Breast epithelium (tissue), 3 donors: ENCODE results near the gene OR2AG1.

ENCODE experiments used
- POLR2A ChIP-seq: fragments of 450-650 bp; IDR thresholded peaks from one replicate; pipeline ENCODE4 v1.6.1; 2016; ENCODE audit warnings: antibody characterized with exemption, mild to moderate bottlenecking, moderate library complexity
- POLR2AphosphoS5 ChIP-seq, 3 donors: sonication (generic); formaldehyde crosslinking; IDR thresholded peaks; one replicate each; pipeline ENCODE4 v1.6.1; 2017; ENCODE audit warnings: antibody characterized with exemption in 3 of 3
- TF ChIP-seq, protein P1 (sequence below), 3 donors: fragments of 450-650 bp; IDR thresholded peaks; one replicate each; pipeline ENCODE4 v1.5.1; 2016 to 2017; ENCODE audit warnings: antibody characterized with exemption in 3 of 3, mild to moderate bottlenecking in 3 of 3, moderate library complexity in 3 of 3

- TF ChIP-seq, protein P1, sequence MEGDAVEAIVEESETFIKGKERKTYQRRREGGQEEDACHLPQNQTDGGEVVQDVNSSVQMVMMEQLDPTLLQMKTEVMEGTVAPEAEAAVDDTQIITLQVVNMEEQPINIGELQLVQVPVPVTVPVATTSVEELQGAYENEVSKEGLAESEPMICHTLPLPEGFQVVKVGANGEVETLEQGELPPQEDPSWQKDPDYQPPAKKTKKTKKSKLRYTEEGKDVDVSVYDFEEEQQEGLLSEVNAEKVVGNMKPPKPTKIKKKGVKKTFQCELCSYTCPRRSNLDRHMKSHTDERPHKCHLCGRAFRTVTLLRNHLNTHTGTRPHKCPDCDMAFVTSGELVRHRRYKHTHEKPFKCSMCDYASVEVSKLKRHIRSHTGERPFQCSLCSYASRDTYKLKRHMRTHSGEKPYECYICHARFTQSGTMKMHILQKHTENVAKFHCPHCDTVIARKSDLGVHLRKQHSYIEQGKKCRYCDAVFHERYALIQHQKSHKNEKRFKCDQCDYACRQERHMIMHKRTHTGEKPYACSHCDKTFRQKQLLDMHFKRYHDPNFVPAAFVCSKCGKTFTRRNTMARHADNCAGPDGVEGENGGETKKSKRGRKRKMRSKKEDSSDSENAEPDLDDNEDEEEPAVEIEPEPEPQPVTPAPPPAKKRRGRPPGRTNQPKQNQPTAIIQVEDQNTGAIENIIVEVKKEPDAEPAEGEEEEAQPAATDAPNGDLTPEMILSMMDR (IDR thresholded peaks at IDR 0.05), result no peak
- TF ChIP-seq POLR2A, result no peak
- TF ChIP-seq POLR2AphosphoS5 (IDR thresholded peaks at IDR 0.05), result no peak
Measured at GRCh38 chr11:6799402-6799801, 16.6 kb downstream of the OR2AG1 start, which contains the start of gene OR6A2.
